ENCODE measurements around the gene ZNF165. TPM values are rescaled to one million over a fixed set of nuclear protein-coding genes. Genes with fewer than 3 reads are reported as not detected.

Gene ZNF165
- total and polyA plus RNA-seq, 2 of the 13 experiments (the other 11 are each of a cell fraction or from before 2014, with no cell fraction given) = 0.58 to 8.6 TPM

GRCh38 chr6:28053584-28053983 is 26.8 kb upstream of the ZNF165 start:
- in situ Hi-C loops (cut with HindIII; ENCODE audit: extremely low pct_ligation_motif_present, low pct_unique_long_range_greater_than_20kb) = no loop called here
- intact Hi-C loops (cut with micrococcal nuclease; ENCODE audit: unreplicated experiment) = no loop called here

GRCh38 chr6:28060405-28060804 is 20.0 kb upstream of the ZNF165 start:
- in situ Hi-C loops (cut with HindIII; ENCODE audit: extremely low pct_ligation_motif_present, low pct_unique_long_range_greater_than_20kb) = no loop called here
- intact Hi-C loops (cut with micrococcal nuclease; ENCODE audit: unreplicated experiment) = no loop called here
- Histone ChIP-seq H3K9ac (ENCODE audit: insufficient read depth, low read depth, low read length) (no peak overlapping the region), H3K36me3 (replicated peaks in 1 of 2; ENCODE audit: control insufficient read depth in 1 of 2, insufficient read depth in 2 of 2, low read length in 2 of 2) (no peaks in the 10 kb centered on the region), H3K79me2 (ENCODE audit: insufficient read depth, low read length) (no peaks in the 10 kb centered on the region), H2AFZ (ENCODE audit: low read length) (no peak overlapping the region), H3K4me3 (replicated peaks in 1 of 3; ENCODE audit: insufficient read depth in 1 of 3, low read depth in 2 of 3, low read length in 3 of 3) (no peak overlapping the region), H3K4me1 (ENCODE audit: insufficient read depth, low read length) (no peaks in the 10 kb centered on the region), H3K4me2 (ENCODE audit: low read depth, low read length) (no peak overlapping the region), H4K20me1 (ENCODE audit: insufficient read depth, low read length) (no peaks in the 10 kb centered on the region), H3K27ac (ENCODE audit: extremely low read length, insufficient read depth, low read length) (no peak overlapping the region), H3K9me3 (ENCODE audit: low read length) (no peaks in the 10 kb centered on the region), H3K27me3 (ENCODE audit: control insufficient read depth in 1 of 2, insufficient read depth in 2 of 2, low read length in 2 of 2) (no peaks in the 10 kb centered on the region)
- BruUV-seq (replicated peaks) = no TSS peak
- FAIRE-seq (no peak), ATAC-seq (no peak), DNase-seq (ENCODE audit: low spot score) (no peak)
- 19% methylated on average over 2 of the region's 2 CpGs for WGBS (ENCODE audit: low lambda C conversion rate)
- ChIA-PET POLR2A (interaction anchor here (0.7 kb wide), 1 partner anchor 26 kb away, joined by 3 read pairs; no protein-coding TSS in a partner anchor), CTCF (ENCODE audit: low intra/inter-chr PET ratio, low total read pairs) (no interaction called here)
- TF ChIP-seq RFX1 (IDR thresholded peaks at IDR 0.05) = no peak
- TF ChIP-seq THAP9 (CRISPR knock-in tag; IDR thresholded peaks at IDR 0.05; ENCODE audit: borderline replicate concordance) = no peak
- TF ChIP-seq BCL6 (CRISPR knock-in tag; IDR thresholded peaks at IDR 0.05) = no peak
- TF ChIP-seq ZNF337 (CRISPR knock-in tag; IDR thresholded peaks at IDR 0.05; ENCODE audit: borderline replicate concordance, low read depth) = no peak
- TF ChIP-seq NR2C2 (CRISPR knock-in tag; IDR thresholded peaks at IDR 0.05; ENCODE audit: borderline replicate concordance) = no peak
- TF ChIP-seq, protein P1, sequence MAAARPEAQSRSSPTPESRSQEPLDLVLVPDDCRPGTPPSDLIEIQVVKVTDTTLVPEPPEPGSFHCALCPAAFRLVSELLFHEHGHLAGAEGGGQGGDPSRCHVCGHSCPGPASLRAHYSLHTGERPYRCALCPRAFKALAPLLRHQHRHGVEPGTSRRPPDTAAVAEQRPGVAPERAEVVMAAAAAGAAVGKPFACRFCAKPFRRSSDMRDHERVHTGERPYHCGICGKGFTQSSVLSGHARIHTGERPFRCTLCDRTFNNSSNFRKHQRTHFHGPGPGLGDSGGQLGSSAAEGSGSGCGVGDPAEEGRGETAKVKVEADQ (CRISPR knock-in tag; IDR thresholded peaks at IDR 0.05; ENCODE audit: borderline replicate concordance) = no peak
- TF ChIP-seq SMC3 (IDR thresholded peaks at IDR 0.05; ENCODE audit: low read length) = no peak
- TF ChIP-seq FLYWCH1 (CRISPR knock-in tag; IDR thresholded peaks at IDR 0.05) = no peak
- TF ChIP-seq MZF1 (CRISPR knock-in tag; IDR thresholded peaks at IDR 0.05; ENCODE audit: borderline replicate concordance) = no peak

More at GRCh38 chr6:28053584-28053983, 26.8 kb upstream of the ZNF165 start:
- no peaks in the 10 kb centered on the region for H3K4me1 ChIP-seq (ENCODE audit: insufficient read depth, low read length)
- no peak overlapping the region for H3K9ac ChIP-seq (ENCODE audit: insufficient read depth, low read depth, low read length)
- CTCF ChIA-PET (ENCODE audit: low intra/inter-chr PET ratio, low total read pairs) = no interaction called here
- no peaks in the 10 kb centered on the region for H4K20me1 ChIP-seq (ENCODE audit: insufficient read depth, low read length)
- no peak for DNase-seq (ENCODE audit: low spot score)
- H3K4me3 ChIP-seq (replicated peaks in 1 of 3; ENCODE audit: insufficient read depth in 1 of 3, low read depth in 2 of 3, low read length in 3 of 3) = no peak overlapping the region
- ATAC-seq = no peak
- no peaks in the 10 kb centered on the region for H3K36me3 ChIP-seq (replicated peaks in 1 of 2; ENCODE audit: control insufficient read depth in 1 of 2, insufficient read depth in 2 of 2, low read length in 2 of 2)
- no peaks in the 10 kb centered on the region for H3K79me2 ChIP-seq (ENCODE audit: insufficient read depth, low read length)
- no peaks in the 10 kb centered on the region for H3K9me3 ChIP-seq (ENCODE audit: low read length)
- BruUV-seq (replicated peaks) = no TSS peak
- WGBS (ENCODE audit: low lambda C conversion rate) = 4% methylated on average over 4 of the region's 4 CpGs
- no peak overlapping the region for H3K27ac ChIP-seq (ENCODE audit: extremely low read length, insufficient read depth, low read length)
- H2AFZ ChIP-seq (ENCODE audit: low read length) = no peak overlapping the region
- no peak overlapping the region for H3K4me2 ChIP-seq (ENCODE audit: low read depth, low read length)
- FAIRE-seq = no peak
- no peak for TF ChIP-seq HES4 (CRISPR knock-in tag; IDR thresholded peaks at IDR 0.05; ENCODE audit: borderline replicate concordance)
- TF ChIP-seq ZNF605 (CRISPR knock-in tag; IDR thresholded peaks at IDR 0.05) = no peak
- TF ChIP-seq, protein P2, sequence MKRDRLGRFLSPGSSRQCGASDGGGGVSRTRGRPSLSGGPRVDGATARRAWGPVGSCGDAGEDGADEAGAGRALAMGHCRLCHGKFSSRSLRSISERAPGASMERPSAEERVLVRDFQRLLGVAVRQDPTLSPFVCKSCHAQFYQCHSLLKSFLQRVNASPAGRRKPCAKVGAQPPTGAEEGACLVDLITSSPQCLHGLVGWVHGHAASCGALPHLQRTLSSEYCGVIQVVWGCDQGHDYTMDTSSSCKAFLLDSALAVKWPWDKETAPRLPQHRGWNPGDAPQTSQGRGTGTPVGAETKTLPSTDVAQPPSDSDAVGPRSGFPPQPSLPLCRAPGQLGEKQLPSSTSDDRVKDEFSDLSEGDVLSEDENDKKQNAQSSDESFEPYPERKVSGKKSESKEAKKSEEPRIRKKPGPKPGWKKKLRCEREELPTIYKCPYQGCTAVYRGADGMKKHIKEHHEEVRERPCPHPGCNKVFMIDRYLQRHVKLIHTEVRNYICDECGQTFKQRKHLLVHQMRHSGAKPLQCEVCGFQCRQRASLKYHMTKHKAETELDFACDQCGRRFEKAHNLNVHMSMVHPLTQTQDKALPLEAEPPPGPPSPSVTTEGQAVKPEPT (CRISPR knock-in tag; IDR thresholded peaks at IDR 0.05; ENCODE audit: low read depth) = no peak
- no peak for TF ChIP-seq GTF3A (CRISPR knock-in tag; conservative IDR thresholded peaks at IDR 0.05)
- TF ChIP-seq TEAD2 (CRISPR knock-in tag; IDR thresholded peaks at IDR 0.05) = no peak
- POLR2A ChIA-PET = no interaction called here
- H3K27me3 ChIP-seq (ENCODE audit: control insufficient read depth in 1 of 2, insufficient read depth in 2 of 2, low read length in 2 of 2) = peaks cover 0 to 7% of the 10 kb centered on the region in 2 experiments; a peak in 1 of 5 replicates

Data from HepG2 (cell line).